HG02852 (cell line): ENCODE data around the gene CD47.

Experiments used
- ATAC-seq: cut with Tn5 transposase; IDR thresholded peaks from one replicate; pipeline ENCODE4 v1.9.1; 2021; ENCODE audit warnings: mild to moderate bottlenecking, moderate library complexity; ENCODE audit not compliant: unreplicated experiment

CD47 gene

DNA sequence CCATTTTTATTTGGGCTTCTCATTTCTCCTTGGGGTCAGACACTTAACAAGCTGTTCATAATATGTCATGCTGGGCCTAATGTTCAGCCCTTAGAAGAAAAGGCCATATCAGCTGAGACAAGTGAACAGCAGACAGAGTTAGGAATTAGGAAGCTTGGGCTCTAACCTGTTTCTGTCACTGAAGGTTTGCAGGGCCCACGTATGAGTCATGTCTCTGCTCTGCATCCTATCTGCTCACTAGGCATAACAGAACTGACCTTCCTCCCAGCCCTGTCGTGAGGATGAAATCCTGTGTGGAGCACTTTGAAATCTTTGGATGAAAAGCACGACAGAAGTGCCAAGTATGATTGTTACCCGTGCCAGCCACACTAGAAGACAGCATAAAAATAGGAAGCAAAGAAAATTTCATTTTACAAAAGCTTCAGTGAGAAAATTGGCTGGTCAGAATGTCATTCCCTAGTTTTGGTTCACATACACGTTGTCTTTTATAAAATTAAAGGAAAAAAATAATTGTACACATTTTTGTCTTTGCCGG lies 26.5 kb upstream of the CD47 start:
- peak; percentile 65 for ATAC-seq

DNA sequence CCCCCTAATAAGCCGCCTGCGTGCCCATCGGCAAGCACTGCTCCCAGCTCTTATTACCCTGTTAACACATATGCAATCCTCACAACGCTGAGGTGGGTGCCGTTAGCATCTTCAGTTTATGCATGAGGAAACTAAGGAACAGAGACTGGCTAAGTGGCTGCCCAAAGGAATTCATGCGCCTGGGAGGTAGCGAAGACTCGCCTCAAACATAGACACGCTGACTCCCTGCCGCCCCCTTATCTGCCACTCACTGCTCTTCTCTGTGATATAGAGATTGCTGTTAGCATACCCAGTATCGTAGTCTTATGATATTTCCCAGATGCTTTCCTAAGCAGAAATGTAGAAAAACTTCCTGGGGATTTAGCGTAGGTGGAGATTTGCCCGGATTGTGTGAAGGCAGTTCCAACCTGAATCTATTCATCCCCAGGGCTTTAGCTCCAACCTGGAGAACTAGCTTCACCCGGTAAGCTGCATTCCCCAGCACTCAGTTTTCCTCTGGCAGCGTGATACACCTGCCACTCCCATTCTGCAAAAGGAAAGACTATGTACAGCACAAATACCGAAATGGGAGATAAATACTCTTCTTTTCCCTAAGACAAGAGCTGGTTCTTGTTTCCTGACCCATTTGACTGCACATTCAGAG lies 23.7 kb upstream of the CD47 start:
- no peak for ATAC-seq

DNA sequence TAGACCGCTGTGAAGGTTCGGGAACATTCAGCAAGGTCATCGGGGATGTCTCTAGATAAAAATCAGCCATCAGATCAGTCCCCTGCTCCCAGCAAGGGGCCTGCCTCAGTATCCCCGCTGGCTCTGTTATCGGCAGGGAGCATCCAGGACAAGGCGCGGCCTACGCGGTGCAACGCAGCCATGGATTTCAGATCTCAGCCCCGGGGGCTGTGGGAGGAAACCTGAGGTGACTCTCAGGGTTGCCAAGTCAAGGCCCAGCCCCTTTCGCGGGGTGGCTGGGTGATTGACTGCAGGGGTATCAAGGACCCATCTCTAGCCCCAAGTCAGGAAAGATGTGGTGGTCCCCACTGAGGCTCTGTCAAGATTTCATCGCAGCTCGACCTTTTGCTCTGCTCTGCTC lies 23.1 kb upstream of the CD47 start:
- no peak for ATAC-seq

DNA sequence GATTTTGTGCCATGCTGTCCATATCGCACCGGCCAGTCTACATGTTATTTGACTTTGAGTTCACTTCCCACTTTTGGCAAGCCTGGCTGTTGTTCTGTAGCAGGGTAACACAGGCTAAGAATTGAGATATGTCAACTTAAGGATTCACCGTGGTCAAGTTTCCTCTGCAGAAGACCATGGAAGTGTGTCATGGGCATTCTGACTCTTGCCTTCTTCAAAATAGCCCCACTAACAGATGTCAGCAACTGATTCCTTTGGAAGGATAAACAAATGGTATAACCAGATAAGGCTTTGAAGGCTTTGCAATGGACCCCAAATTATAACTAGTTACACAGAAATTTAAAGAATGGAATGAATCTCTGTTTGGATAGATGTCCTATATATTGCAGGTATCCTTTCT lies 20.1 kb upstream of the CD47 start:
- ATAC-seq: no peak

DNA sequence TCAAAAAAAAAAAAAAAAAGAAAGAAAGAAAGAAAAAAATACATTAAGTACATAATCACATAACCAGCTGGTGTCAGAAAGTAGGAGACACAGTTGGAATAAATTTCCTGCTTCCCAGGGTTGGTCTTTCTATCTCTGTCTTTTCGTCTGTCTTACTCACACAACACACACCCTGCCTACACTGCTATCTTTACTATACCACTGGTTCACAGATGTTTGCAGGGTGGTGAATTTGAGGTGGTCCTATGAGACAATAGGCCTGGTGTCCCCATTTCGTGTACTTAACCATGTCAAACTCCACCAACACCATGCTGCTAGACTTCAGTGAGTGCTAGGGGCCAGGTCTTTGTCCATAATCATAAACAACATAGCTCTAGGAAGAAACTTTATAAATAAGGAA lies 17.6 kb upstream of the CD47 start:
- no peak for ATAC-seq

DNA sequence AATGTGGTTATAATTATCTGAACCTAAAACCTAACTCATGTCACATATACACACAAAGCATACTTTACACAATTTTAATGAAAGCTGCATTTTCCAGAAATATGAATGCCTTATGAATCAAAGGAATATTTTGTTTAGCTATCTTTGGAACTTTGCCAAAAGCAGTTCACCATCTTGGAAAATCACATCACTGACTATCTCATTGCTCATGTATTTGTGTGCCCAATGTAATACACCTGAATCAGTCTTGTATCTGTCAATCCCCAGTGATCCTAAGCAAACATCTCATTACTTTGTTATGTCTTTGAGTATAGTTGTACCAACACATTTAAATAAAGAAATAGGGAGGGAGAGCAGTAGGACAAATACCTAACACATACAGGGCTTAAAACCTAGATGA lies 15.6 kb upstream of the CD47 start:
- no peak for ATAC-seq

DNA sequence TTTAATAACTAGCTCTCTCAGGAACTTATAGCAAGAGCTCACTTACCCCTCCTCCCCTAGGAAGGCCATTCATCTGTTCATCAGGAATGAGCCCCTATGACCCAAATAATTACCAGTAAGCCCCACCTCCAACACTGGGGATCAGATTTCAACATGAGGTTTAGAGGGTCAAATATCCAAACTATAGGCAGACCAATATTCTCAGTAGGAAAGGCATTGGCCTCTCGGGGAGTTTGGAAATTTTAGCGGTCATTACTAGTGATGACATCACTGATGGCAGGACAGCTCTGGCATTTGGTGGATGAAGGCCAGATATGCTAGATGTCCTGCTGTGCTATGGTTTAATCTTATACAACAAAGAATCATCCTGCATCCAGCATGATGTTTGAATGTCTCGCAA lies 15.2 kb upstream of the CD47 start:
- ATAC-seq: no peak

DNA sequence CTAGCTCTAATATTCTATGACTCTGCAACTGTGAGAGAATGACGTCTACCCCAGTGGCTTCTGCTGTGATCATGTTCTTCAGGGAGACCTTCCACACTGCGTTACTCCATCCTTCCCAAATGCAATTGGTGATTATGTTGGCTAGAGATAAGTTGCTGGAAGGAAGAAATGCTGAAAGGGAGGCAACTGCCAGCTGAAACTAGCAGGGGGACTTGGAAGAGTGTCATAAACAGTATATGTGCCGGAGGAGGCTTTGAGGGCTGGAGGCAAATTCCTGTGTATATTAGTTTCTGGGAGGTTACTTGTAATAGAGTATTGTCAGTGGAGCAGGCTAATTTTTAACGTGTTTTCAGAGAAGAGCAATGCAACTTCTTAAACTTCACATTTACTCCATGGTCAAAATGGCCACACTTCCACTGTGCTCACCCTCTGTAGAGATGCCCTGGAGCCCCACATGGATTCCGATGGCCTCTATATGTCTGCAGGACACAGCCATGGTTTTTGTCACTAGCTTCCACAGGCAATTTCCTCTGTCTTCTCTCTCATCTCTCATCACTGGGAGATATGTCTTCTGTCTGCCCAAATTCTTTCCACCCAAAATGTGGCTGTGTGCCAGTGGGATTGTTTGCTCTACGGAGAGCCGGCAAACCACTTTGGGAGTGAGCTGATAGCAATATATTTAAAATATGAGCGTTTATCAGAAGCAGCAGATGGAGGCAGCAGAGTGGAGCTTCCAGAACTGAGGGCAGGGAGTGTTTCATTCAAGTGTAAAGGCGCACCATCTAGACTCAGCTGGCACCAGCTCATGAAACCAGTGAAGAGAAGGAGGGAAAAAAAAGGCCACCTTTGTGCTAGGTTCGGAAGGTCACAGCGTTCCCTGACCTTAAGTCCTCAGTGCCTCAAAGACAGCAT lies 13.3 kb upstream of the CD47 start:
- no peak for ATAC-seq

DNA sequence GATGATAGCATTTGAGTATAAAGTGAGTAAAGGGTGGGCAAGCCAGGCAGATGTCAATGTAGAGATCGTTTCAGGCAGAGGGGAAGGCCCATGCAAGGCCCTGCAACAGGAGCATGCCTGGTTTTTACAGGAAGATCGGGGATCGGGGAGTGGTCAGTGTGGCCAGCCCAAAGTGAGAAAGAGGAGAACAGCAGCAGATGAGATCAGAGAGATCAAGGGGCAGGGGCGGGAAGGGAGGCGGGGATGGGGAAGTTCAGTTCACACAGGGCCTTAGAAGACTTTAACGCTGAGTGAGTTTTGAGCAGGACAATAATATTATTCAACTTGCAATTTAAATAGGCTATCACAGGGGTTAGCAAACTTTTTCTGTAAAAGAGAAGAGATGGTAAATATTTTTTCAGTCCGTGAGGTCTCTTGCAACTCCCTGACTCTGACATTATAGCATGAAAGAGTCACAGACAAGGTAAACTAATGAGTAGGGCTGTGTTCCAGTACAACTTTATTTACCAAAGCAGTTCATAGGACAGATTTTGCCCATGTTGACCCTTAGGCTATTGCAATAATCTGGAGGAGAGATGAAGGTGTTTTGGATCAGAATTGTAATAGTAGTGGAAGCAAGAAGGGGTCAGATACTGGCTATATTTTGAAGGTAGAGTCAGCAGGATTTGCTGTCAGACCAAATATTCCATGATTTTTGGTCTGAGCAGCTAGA lies 12.4 kb upstream of the CD47 start:
- ATAC-seq: no peak

DNA sequence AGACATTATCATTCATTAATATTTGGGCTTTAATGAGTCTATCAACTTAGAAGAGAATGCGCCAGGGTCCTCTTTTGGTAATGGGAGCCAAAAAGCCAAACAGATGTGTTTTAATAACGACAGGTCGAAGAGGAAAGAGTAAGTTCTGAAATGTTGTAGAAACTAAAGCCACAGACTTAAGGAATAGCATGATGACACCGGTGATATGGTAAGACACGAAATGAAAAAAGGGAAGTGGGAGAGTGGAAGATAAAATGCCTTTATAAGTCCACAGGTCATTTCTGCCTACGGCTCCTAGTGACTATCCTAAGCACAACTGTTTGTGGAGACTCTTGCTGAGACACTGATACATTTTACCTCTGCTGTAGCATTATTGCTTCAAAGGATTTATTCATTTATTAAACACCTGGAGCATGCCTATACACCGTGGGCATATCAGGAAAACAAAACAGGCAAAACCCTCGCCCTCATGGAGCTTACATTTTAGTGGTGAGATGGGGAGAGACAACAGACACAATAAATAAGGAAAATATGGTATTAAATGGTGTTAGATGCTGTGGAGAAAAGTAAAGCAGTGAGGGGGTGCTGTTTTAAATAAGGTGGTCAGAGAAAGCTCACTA lies 11.7 kb upstream of the CD47 start:
- no peak for ATAC-seq

DNA sequence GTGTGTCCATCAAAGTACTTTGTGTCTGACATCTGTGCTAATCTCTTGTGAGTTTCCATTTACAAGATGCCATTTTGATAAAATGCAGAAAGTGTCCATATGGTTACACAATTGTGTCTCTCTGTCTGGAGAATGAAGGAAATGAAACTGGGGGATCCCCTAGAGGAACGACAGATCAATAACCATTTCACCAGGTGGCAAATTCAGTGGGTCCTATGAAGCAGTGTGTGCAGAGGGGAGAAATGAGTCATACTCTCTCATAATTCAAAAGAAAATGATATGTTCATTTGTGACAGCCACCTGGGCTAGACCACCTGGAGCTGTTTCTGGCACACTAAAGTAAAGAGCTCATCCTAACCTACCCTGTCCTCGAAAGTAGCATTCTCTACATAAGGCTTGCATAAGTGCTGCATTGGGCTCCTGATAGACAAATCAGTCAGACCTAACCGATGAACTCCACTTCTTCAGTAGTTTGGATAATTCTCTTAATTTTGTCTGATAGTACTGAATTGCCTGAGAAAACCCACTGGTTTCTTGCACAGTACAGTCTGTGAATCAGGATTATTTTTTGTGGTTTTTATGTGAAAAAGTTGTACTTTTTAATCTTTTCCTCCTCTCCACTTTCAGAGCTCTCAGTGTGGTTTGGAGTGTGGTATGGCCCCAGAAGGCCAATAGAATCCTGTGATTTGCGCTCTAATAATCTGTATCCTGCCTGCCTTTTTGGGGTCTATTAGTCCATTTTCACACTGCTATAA lies 10.3 kb upstream of the CD47 start:
- peak; percentile 83 for ATAC-seq

DNA sequence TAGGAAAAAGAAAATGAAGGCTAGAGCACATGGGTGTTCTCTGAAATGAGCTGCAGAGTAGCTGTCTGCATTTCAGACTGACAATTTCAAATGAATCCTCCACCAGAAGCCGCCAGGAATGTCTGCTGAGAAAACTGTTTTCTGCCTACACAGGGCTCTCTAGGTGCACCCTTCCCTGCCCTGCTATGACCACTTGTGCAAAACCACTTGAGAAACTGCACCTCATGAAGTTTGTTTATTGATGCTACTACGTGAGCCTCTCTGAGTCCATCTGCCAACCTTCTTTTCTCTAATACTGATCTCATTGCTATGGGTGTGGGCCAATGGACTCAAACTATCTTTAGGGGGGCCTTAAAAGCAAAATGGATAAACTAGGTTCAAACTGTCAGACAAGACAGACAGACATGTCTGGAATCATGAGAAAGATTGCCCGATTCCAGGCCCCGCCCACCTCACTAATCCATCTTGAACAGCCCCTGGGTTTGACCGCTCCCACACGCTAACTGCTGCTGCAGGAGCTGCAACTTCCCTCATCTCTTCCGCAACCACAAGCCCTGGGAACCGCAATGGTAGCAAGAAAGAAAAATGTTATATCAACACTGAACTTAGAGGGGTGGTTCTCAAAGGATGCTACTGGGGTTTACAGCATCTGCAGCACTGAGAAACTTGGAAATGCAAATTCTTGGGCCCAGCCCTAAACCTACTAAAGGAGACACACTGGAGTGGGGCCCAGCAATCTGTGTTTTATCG lies 9.0 kb upstream of the CD47 start:
- ATAC-seq: peak; percentile 24

DNA sequence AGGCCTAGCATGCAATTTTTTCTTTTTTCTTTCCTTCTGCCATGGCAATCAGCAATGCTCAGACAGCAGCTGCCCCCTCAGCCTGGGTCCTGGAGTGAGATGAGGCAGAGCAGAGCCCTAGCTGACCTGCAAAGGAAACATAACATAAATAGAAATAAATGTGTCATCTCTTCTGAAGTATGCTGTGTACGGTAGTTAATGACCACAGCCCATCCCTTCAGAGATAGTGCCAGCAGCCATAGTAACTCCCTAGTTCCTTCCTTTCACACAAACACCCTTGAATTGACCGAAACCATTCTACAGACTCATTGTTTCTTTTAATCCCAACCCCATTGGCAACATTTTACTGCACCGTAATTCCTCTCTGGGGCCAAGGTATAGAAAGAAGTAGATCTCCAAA lies 8.4 kb upstream of the CD47 start:
- ATAC-seq: no peak

DNA sequence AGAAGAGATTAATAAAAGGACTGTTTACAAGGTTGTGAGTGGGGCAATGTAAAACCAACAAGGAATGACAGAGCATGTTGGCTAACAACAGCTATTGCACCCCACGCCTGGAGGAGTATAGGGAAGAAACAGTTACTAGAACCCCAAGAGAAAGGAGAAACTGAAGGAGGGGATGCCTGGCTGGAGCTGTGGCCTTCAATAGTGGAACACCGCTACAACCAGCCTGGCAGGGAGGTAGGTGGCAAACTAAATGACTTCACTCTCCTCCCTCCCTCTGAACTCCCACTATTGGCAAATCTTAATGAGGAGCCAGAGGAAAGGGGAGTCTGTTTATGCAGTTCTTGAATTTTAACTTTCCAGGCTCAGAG lies 7.2 kb upstream of the CD47 start:
- ATAC-seq: no peak

DNA sequence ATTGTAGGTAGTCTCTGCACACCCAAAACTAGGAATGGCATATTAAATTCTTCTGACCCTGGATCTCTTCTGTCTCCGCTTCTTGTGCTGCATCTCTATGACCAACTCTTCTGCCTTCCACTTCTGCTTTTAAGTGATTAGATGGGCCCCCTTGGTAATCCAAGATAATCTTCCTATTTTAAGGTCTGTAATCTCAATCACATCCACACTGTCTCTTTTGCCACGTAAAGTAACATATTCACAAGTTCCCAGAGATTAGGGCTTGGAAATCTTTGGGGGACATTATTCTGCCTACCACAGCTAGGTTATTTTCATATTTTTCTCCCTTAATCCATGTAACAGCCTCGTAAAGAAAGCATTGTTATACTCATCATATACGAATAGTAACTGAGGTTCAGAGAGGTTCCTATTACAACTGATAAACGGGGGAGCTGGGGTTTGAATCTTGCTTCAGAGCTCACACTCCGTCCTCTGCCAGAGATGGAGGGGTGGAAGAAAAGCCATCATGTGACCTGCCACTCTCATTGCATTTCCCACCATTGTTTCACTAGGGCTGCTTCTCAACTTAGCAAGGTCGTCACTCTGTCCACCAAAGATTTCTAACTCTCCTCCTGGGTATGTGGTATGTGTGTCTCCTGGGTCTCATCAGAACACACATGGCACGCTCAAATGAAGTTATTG lies 6.6 kb upstream of the CD47 start:
- no peak for ATAC-seq

DNA sequence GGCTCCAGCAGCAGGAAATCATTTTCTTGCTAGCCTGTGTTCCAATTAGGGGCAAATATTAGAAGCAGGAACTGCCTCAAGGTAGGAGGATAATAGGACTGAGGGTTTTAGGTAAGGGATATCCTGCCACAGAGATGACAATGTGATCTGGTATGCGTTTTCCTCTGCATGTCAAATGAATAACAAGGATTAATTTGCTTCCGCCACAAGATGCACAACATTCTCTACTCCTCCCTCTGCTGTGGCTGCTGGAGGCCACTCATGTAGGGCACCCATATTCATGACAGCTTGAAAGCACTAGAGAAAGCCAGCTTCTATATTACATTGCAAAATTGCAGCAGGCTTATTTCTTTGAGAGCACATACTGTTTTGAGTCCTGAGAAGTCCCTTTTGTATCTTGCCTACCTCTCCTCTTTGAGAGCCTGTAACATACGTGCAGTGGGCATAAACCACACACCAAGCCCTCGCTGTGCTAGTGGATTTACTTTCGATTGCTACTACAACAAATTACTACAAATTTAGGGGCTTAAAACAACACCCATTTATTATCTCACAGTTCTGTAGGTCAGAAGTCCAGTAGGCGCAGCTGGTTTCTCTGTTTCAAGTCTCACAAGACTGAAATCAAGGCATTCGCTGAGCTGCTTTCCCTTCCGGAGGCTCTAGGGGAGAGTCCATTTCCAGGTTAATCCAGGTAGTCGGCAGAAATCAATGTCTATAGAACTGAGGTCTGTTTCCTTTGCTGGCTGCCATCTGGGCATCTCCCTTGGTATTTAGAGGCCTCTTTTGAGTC lies 5.9 kb upstream of the CD47 start:
- no peak for ATAC-seq

DNA sequence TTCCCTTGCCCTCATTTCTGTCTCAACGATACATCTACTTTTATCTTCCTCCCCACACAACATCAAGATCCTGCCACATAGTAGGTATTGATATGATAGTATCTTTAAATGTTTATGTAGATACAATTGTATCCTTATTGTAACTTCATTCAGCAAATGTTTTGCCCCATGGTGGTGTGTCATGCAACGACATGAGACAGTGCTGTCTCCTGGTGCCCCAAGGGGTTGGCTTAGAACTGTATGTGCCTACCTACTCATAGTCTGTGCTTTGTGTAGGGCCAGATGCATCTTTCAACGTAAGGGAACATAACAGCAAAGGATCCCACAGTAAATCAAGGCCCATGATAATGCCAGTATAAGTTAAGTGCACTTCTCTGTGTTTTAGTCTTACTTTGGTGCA lies 2.8 kb upstream of the CD47 start:
- no peak for ATAC-seq

DNA sequence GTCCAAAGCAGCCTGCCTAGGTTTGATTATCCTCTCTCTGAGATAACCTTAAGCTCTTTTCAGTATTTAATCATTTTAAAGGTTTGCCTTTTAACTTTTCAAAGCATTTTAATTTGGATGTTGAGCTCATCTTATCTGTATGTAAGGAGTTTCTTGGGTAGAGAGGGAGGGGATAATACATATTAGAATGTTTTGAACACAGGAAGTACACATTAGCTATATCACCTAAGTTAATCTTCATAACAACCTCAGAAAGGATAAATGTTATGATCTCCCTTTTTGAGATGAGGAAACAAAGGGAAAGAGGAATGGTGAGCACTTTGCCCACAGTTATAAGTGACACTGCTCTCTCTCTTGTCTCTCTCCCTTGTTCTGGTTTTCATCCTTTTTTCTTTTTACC lies 2.2 kb upstream of the CD47 start:
- ATAC-seq: no peak
